NCI-H2196 treated with DMSO at 0.1 percent for 48 hours (cell line): ENCODE data around the gene NDUFA6.
"Not testable (repeated sequence)": the region's sequence is repeated elsewhere in the genome, so short reads cannot be mapped to it uniquely, and the experiment has no call there.

Experiments used
- DNase-seq: peaks from one replicate; lab custom pipeline; 2025; ENCODE audit not compliant: unreplicated experiment; lab: John Stamatoyannopoulos, UW

The NDUFA6 gene

DNA sequence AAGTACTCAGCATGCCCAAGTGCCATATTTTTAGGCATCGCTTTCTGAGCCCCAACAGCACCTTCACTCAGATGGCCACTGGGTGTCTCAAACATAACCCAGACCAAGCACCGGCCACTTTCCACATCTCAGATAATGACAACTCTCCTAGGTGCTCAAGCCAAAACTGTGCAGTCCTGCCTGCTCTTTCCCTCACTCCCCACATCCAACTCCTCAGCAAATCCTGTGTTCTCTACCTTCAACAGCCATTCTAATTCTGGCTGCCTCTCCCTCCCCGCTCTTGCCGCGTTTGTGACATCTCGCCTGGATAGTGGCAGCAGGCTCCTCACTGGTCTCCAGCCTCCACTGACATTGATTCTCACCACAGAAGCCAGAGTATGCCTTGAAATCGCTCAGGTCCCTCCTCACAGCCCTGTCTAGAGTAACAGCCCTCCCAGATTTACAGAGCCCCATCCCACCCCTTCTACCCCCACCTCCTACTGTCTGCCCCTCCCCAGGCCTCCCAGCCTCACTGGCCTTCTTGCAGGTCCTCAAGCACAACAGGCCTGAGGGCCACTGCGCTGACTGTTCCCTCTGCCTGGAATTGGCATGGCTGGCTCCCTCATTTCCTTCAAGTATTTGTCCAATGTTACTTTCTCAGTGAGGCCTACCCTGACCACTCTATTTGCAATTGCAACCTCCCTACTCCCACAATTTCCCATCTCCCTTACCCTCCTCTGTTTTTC lies 17.8 kb downstream of the NDUFA6 start:
- DNase-seq: no peak

DNA sequence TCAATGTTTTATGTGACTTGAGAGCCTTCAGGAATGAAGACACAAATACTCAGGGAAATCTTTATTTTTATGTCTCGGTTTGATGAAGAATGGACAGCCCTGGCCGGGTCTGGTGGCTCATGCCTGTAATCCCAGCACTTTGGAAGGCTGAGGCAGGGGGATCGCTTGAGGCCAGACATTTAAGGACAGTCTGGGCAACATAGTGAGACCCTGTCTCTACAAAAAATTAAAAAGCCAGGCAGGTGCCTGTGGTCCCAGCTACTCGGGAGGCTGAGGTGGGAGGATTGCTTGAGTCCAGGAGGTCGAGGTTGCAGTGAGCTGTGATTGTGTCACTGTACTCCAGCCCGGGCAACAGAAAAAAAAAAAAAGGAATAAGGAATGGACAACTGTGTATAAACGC lies 19.1 kb downstream of the NDUFA6 start:
- DNase-seq: not testable (repeated sequence)

DNA sequence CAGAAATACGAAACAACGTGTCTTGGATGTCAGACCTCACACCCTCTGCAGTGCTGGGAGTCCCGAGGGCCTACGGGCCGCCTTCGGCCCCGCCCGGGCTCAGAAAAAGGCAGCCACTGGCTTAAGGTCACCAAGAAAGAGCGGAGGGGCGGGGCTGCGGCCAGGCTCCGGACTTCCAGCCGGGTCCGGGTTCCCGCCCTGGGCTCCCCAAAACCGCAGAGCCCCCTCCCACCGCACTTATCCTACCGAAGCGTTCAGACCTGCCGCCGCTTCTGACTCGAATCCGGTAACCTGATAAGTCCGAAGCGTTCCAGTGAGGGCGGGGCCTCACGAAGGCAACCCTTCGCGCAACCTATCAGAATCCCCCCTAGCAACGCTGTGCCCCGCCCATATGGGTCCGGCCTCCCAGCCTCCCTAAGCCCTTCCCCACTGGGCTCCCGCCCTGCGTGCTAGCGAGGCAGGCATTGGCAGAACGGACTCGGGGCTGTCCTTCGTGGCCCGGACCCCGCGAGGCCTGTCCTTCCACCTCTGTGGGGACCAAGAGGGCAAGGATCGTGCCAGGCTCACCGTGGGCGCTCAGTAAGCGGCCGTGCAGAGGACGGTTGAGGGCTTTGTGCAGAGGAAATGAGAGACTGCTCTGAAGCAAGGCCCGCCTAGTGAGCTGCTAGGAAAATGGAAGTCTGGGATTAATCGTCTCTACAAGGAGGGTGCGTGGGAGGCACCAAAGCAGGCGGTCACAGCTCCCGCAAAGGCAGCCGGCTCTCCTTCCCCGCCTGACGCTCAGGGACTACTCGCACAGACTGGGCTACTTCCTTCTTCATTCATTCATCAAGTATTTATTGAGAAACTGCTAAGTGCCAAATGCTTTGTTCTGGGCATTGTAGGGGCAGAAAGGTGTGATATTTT lies 19.8 kb downstream of the NDUFA6 start, which contains the start of gene NAGA:
TSS of gene NAGA (minus strand) at position 296 of the 906 bp plus-strand sequence. CDS start 515 bp downstream, outside the sequence.
- DNase-seq: peak; percentile 97

DNA sequence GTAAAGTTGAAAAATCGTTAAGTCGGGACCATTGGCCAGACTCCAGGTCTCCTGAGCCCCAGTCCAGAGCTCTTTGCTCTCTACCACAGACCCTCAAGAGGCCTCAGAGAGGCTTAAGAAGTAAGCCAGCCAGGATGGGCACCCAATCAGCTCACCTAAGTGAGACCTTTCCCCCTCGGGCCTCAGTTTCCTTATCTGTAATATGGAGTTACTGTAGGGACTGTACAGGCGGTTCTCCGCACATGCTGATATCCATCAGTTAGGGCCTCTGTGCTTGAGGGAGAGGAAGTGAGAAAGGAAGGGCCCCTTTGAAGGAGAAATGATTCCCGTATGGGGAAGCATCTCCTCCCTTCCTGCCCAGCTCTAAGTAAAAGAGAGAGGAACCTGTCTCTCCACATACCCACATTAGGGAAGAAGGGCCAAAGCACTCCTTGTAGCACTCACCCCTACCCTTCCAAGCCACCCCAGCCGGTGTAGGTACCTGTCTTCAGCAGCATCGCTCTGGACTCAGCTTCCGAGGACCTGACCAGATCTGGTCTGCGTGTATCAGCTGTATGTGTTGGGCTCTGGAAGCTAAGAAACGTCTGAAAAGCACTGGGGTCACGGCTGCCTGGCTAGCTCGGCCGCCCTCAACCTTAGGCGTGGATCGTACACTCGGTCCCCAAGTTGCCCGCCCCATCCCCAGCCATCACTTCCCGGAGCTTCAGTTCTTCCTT lies 20.6 kb downstream of the NDUFA6 start:
- no peak for DNase-seq

DNA sequence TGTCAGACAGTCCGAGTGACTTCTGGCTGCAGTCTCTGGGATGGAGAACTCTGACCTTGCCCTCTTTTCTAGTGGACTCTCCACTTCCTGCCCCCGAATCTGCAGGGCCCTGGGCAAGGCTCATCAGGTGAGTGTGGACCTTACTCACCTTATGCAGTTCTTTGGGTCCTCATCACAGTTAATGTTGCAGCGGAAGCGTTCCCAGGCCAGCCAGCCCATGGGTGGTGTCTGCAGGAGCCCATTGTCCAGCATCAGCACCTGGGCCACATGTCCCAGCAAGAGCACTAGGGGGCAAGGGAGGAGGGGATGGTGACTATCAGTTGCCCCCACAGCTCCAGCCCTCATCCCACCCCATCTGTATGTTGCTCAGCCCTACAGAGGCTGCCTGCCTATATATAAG lies 22.3 kb downstream of the NDUFA6 start:
- DNase-seq: no peak

DNA sequence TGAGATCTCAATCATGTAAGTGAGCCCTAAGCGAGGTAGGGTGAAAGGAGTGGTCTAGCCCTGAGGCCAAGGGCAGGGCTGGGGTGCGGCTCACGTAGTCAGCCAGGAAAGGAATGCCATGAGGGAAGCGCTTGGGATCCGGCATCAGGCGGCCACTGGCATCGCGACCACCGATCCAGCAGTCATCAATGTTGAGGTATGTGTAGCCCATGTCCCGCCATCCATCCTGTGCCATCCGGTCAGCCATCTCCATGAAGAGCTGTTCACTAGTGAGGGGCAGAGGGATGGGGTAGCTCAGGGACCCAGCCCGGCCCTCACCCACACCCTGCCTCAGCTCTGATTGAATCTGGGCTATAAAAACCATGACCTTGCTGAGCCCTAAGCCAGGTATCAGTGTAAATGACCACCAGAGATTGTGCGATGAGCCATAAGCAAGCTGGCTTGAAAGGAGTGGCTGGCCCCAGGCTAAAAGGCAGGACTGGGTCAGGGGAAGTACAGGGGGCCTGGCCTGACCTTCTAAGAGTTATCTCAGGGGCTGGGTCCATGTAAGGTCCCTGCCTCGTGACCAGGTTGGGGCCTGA lies 22.8 kb downstream of the NDUFA6 start:
- DNase-seq: no peak

DNA sequence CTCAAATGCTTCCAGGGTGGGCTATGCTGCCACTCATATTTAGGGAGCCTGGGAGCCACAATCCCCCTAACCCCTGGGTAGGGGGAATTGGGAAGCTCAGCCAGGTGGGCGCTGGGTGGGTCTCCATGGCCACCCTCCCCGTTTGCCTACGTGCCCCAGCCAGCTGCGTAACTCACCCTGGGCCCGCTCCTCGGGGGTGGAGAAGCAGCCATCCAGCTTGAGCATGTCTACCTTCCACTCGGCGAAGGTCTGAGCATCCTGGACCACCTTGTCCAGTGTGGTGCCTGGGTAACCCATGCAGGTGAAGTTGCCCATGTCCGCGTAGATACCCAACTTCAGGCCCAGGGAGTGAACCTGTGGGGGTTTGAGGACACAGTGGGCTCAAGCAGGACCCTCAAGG lies 23.6 kb downstream of the NDUFA6 start:
- DNase-seq: no peak

DNA sequence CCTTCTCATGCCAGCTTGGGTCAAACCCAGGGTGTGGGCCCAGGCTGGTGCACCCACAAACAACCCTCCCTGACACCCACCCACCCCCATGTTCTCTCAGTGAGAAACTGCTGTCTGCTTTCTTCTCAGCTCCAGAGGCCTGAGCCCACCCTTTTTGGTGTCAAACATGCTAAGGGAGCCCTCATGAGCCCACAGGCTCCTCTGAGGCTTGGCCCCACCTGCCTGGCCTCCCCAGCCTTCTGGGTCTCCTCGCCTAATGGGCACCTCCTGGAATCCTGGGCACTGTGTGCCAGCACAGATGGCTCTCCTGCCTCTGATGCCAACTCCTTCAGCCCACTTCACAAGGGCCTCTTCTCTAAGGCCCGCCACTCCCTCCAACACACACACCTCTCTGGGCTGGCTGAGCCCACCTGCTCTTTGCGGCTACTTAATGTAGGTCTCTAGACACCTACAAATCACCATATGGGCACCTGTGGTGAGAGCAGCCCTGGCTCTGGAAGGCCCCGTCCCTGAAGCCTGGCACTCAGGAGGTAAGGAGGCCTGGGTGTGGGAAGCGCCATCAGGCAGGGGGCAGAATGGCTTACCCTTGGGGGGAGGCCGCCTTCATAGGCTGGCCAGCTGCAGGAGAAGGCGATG lies 24.3 kb downstream of the NDUFA6 start:
- DNase-seq: no peak

DNA sequence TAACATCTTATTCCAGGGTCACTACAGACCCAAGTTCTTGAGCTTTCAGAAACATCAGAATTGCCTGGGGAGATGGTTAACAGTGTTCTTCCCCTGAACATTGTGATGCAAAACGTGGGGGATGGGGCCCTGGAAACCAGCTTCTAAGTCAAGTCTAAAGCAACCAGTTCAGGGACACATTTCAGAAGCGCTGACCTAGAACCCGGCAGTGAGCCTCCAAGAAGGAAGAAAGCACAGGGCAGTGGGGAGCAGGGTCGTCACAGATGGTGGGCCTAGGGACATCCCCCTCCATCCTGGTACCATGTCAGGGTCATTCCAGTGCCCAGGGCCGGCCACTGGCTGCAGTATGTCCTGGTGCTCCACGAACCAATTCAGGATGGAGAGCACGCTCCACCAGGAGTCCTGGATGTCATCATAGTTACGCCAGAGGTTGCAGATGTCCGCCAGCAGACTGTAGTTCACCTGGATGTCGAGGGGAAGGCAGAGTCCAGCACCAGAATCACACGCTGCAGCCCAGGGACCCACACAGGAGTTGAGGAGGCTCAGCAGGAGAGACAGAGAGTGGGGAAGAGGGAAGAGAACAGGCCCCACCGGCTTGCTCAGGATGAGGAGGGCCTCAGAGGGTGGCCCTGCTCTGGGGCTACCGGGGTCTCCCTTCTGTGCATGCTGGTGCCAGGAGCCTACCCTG lies 25.0 kb downstream of the NDUFA6 start:
- DNase-seq: no peak

DNA sequence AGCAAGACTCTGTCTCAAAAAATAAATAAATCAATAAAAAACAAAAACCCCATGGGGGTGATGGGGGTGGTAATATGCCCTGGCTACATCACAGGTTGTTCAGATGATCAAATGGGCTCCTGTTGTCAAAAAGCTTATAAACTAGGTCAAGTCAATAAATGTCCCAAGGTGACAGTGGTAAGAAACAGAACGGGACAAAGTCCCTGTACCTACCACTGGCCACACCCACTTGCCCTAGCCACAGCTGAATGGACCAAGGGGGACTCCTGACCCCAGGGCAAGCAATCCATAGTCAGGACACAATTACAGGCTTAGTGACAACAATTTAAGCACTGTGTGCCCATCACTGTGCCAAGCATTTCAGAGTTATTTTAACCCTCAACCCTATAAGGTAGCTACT lies 25.9 kb downstream of the NDUFA6 start:
- DNase-seq: no peak

DNA sequence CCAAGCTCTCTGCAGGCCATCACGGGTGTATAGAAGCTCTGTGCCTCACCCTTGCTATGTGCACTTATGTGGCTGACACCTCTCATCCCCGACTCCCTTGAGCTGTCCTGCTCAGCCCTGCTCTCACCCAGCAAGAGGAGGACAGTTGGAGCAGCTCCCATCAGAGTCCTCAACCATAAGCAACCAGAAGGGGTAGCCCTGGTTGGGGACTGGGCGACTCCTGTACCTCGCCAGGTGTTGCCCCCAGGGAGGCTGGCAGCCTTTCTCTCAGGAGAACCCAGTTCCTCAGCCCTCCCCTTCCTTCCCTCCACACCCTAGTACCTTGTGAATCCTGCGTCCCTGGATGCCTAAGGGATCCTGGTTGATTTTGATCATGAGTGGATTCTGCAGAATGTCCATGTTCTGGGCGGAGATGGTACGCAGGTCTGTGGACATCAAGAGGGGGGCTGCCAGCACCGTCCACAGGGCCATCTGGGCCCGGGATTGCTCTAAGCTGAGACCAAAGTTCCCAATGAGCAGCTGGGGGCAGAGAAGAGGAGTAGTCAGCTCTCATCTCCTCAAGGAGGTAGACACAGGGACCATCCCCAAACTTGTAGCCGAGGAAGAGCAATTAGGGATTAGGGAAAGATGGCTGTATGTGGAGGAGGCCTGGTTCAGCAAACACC lies 27.9 kb downstream of the NDUFA6 start:
- no peak for DNase-seq

DNA sequence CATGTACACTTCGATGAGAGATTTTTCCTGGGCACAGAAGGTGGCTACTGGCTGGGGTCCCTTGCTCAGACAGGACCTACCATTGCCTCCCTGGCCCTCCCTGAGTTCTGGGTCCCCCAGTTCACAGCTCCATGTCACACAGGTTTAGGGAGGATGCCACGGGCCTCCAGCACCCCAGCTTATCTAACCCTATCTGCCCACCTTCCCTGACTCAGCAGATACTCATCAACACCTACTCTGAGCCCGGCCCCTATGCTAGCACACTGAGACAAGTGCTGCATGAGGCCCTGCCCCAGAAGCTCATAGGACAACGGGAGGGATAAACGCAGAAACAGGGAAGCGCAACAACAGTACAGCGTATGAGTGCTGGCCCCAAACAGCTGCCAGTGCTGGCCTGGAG lies 29.5 kb downstream of the NDUFA6 start:
- DNase-seq: no peak

DNA sequence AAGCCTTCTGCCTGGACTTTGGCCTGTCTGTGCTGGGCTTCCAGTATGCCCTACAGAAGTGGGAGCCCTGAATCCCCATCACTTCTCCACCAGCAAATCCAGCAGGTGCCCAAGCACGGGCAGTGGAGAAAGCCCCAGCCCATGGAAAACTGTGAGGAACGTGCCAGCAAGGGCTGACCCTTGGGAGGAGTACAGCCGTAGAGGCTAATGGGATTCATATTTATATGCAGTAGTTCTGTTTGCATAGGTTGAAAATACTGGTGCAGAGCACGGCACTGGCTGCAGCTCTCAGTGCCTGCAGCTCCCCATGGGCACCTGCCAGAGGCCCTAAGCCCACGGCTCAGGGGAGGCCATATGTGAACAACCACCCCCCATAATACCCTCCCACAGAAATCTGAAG lies 30.1 kb downstream of the NDUFA6 start:
- no peak for DNase-seq

DNA sequence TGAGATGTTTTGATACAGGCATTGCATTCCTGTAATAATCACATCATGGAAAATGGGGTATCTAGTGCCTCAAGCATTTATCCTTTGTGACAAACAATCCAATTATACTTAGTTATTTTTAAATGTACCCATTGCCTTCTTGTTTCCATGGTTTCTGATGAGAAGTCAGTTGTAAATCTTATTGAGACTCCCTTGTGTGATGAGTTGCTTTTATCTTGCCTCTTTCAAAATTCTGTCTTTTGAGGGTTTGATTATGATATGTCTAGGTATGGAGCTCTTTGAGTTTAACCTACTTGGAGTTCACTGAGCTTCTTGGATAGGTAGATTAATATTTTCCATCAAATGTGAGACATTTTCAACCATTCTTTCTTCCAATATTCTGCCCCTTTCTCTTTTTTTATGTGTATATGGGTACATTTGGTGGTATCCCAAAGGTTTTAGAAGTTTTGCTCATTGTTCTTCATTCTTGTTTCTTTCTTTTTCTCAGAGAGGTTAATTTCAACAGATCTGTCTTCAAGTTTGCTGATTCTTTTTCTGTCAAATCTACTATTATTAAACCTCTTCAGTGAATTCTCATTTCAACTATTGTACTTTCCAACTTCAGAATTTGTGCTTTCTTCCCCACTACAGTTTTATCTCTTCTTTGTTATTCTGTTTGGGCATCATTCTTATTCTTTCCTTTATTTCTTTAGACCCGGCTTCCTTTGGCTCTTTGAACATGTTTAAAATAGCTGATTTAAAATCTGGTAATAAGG lies 33.6 kb downstream of the NDUFA6 start:
- no peak for DNase-seq

DNA sequence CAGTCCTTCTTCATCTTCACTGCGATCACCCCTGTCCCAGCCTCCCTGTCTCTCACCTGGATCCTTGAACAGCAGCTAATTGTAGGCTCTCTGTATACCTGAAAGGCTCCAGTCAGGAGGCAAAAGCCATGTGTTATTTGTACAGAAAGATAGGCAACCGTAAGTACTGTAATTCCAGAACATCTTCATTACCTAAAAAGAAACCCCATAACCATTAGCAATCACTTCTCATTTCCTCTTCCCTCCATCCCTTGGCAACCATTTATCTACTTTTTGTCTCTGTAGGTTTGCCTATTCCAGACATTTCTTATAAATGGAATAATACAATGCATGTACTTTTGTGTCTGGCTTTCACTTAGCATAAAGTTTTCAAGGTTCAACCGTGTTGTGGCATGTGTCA lies 37.8 kb downstream of the NDUFA6 start:
- no peak for DNase-seq

DNA sequence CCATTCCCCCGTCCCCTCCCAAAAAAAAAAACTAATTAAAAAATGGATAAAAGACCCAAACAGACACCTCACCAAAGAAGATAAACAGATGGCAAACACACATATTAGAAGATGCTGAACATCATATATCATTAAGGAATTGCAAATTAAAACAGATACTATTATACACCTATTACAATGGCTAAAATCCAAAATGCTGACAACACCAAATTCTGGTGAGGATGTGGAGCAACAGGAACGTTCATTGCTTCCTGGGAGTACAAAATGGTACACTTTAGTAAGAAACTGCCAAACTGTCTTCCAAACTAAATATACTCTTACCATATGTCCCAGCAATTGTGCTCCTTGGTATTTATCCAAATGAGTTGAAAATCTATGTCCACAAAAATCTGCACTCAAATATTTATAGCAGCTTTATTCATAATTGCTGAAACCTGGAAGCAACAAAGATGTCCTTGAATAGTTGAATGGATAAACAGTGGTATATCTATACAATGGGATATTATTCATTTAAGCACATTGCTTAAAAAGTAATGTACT lies 39.9 kb downstream of the NDUFA6 start:
- no peak for DNase-seq

DNA sequence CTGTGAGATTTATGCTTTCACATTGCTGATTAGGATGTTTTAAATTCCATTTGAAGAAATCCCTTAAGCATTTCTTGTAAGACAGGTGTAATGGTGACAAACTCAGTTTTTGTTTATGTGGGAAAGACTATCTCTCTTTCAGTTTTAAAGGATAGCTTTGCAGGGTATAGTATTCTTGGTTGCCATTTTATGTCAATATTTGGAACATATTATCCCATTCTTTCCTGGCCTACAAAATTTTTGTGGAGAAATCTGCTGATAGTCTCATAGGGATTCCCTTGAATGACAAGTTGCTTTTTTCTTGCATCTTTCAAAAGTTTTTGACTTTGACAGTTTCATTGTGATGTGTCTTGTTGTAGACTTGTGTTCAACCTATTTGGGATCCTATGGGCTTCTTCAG lies 48.8 kb downstream of the NDUFA6 start:
- no peak for DNase-seq

DNA sequence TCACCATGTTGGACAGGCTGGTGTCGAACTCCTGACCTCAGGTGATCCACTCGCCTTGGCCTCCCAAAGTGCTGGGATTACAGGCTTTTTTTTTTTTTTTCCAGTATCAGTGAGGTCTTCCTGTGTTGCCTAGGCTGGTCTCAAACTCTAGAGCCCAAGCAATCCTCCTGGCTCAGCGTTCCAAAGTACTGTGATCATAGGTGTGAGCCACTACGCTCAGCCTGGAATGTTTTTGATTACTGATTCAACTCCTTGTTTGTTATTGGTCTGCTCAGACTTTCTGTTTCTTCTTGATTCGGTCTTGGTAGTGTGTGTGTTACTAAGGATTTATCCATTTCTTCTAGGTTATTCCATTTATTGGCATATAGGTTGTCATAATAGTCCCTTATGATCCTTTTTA lies 51.3 kb downstream of the NDUFA6 start:
- no peak for DNase-seq
